Germinal center (tissue), 1 donor: ENCODE measurements around the gene ANO8.

Source experiments
- DNase-seq: peaks from one replicate; pipeline ENCODE4 v3.0.0; 2012; ENCODE audit warnings: mixed read lengths, low spot score

ANO8 gene

GRCh38 chr19:17346109-17346671, 11.5 kb upstream of the ANO8 start:
- peak; percentile 85 for DNase-seq

- DNase-seq: no peak
Measured at GRCh38 chr19:17341845-17342244, 7.2 kb upstream of the ANO8 start.

- no peak for DNase-seq
Measured at GRCh38 chr19:17341386-17341785, 6.7 kb upstream of the ANO8 start.

GRCh38 chr19:17340871-17341357, 6.3 kb upstream of the ANO8 start:
- no peak for DNase-seq

GRCh38 chr19:17340302-17340870, 5.7 kb upstream of the ANO8 start:
- no peak for DNase-seq

GRCh38 chr19:17339088-17339741, 4.6 kb upstream of the ANO8 start:
- DNase-seq: peak; percentile 52

- DNase-seq: no peak
Measured at GRCh38 chr19:17338433-17339078, 3.9 kb upstream of the ANO8 start.

- DNase-seq: peak; percentile 59
Measured at GRCh38 chr19:17337675-17338432, 3.2 kb upstream of the ANO8 start.

- DNase-seq: peak; percentile 98
Measured at GRCh38 chr19:17336872-17337674, 2.4 kb upstream of the ANO8 start, which contains the start of gene GTPBP3. TSS of gene GTPBP3 (plus strand) at chr19:17337553. CDS start at chr19:17337612, 59 bp downstream.

GRCh38 chr19:17335575-17335974, 920 bp upstream of the ANO8 start:
- no peak for DNase-seq

GRCh38 chr19:17333611-17334413, 843 bp downstream of the ANO8 start:
- peak; percentile 41 for DNase-seq

GRCh38 chr19:17332677-17333581, 1.7 kb downstream of the ANO8 start:
- no peak for DNase-seq

- no peak for DNase-seq
Measured at GRCh38 chr19:17332360-17332676, 2.3 kb downstream of the ANO8 start.

GRCh38 chr19:17331045-17331558, 3.6 kb downstream of the ANO8 start:
- DNase-seq: no peak

- DNase-seq: no peak
Measured at GRCh38 chr19:17330262-17331044, 4.2 kb downstream of the ANO8 start.

- no peak for DNase-seq
Measured at GRCh38 chr19:17329366-17330261, 5.0 kb downstream of the ANO8 start.
